Activated CD4-positive, alpha-beta T cell treated with anti-CD3 and anti-CD28 coated beads for 48 hours (primary cell): ENCODE results near the gene SLC38A10.

Experiments used
- DNase-seq: peaks from one replicate; pipeline ENCODE4 v3.0.0-alpha.2; 2020

SLC38A10 gene

GRCh38 chr17:81295031-81295675 lies at the start of gene SLC38A10:
Gene SLC38A10, minus strand, starts transcription at chr17:81295307. Its CDS starts 386 bp downstream, at chr17:81294921.
- DNase-seq: peak; percentile 94

- DNase-seq: no peak
Observed at GRCh38 chr17:81342269-81343070, 47.4 kb upstream of the SLC38A10 start.

GRCh38 chr17:81341516-81342268 lies 46.6 kb upstream of the SLC38A10 start:
- DNase-seq: no peak

GRCh38 chr17:81340607-81341515 lies 45.8 kb upstream of the SLC38A10 start:
- DNase-seq: no peak

GRCh38 chr17:81339534-81340296 lies 44.6 kb upstream of the SLC38A10 start:
- no peak for DNase-seq

- DNase-seq: no peak
Observed at GRCh38 chr17:81339191-81339533, 44.1 kb upstream of the SLC38A10 start.

GRCh38 chr17:81338274-81339190 lies 43.4 kb upstream of the SLC38A10 start:
- DNase-seq: no peak

GRCh38 chr17:81337476-81337879 lies 42.4 kb upstream of the SLC38A10 start:
- DNase-seq: no peak

- no peak for DNase-seq
Observed at GRCh38 chr17:81336930-81337325, 41.8 kb upstream of the SLC38A10 start.

- no peak for DNase-seq
Observed at GRCh38 chr17:81336296-81336929, 41.3 kb upstream of the SLC38A10 start.

- no peak for DNase-seq
Observed at GRCh38 chr17:81335773-81336157, 40.7 kb upstream of the SLC38A10 start.

GRCh38 chr17:81334987-81335772 lies 40.1 kb upstream of the SLC38A10 start:
- no peak for DNase-seq

GRCh38 chr17:81334391-81334901 lies 39.3 kb upstream of the SLC38A10 start:
- DNase-seq: no peak

GRCh38 chr17:81333616-81334368 lies 38.7 kb upstream of the SLC38A10 start:
- no peak for DNase-seq

GRCh38 chr17:81332914-81333528 lies 37.9 kb upstream of the SLC38A10 start:
- no peak for DNase-seq

- no peak for DNase-seq
Observed at GRCh38 chr17:81332118-81332834, 37.2 kb upstream of the SLC38A10 start.

- no peak for DNase-seq
Observed at GRCh38 chr17:81331527-81332043, 36.5 kb upstream of the SLC38A10 start.
